ENCODE measurements around the gene FABP2.
"Not testable (repeated sequence)": the region's sequence is repeated elsewhere in the genome, so short reads cannot be mapped to it uniquely, and the experiment has no call there.

The FABP2 gene

DNA sequence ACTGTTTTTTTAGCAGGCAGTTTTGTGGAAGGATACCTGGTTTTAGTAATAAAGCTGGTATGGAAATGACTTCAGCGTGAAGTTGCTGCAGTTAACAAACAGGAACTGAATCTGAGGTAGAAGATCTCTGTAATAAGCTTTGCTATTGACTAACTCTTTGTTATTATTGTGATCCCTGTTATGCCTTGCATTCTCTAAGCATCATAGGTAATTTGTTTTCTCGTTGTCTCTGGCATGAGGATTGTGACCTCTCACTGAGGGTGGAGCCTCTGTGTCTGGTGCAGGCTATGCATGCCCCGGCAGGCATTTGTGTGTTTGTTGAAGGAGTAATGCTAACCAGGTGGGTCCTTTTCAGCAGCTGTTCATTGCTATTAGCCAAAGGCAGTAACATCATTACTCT lies 31.4 kb upstream of the FABP2 start:
- not testable (repeated sequence) for H3K4me1 ChIP-seq (ENCODE audit: control insufficient read depth, insufficient read depth, low read length, poor library complexity, severe bottlenecking); H3K36me3 ChIP-seq (ENCODE audit: control insufficient read depth, insufficient read depth, low read length); H3K4me3 ChIP-seq (ENCODE audit: insufficient read depth, low read depth, low read length, poor library complexity, severe bottlenecking); H3K27ac ChIP-seq (ENCODE audit: insufficient read depth, low read length, poor library complexity, severe bottlenecking); DNase-seq; H3K9me3 ChIP-seq (ENCODE audit: control insufficient read depth, low read length); H3K27me3 ChIP-seq (replicated peaks; ENCODE audit: control insufficient read depth, insufficient read depth, low read length, poor library complexity, severe bottlenecking)

DNA sequence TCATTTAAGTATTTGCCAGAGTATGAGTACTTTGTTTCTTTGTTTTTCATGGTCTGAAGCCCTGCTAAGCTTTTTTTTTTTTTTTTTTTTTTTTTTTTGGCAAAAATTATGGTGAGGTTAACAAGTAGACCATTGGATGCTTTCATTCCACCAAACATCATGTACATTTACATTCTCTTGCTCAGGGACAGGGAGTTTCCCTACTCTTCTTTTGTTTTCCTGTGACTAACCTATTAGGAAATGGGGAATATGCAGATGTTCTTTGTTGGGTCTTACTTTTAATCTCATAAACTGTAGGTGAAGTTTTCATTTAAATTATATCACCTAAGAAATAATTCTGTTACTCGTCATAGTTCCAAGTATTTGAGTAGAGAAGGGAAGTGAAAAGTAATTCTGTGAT lies 26.2 kb upstream of the FABP2 start:
- not testable (repeated sequence) for H3K9me3 ChIP-seq (ENCODE audit: control insufficient read depth, low read length); H3K27me3 ChIP-seq (replicated peaks; ENCODE audit: control insufficient read depth, insufficient read depth, low read length, poor library complexity, severe bottlenecking); H3K4me1 ChIP-seq (ENCODE audit: control insufficient read depth, insufficient read depth, low read length, poor library complexity, severe bottlenecking); H3K4me3 ChIP-seq (ENCODE audit: insufficient read depth, low read depth, low read length, poor library complexity, severe bottlenecking); DNase-seq; H3K27ac ChIP-seq (ENCODE audit: insufficient read depth, low read length, poor library complexity, severe bottlenecking); H3K36me3 ChIP-seq (ENCODE audit: control insufficient read depth, insufficient read depth, low read length)

DNA sequence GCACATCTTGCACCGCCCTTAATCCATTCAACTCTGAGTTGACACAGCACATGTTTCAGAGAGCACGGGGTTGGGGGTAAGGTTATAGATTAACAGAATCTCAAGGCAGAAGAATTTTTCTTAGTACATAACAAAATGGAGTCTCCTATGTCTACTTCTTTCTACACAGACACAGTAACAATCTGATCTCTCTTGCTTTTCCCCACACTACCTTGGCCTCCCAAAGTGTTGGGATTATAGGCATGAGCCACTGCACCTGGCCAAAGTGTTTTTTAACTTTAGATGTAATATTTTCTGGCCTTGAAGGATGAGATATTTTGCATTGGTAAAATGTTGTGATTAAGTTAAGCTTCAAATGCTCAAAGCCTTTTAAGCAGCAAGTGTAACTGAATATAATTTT lies 21.4 kb upstream of the FABP2 start:
- not testable (repeated sequence) for DNase-seq; H3K4me1 ChIP-seq (ENCODE audit: control insufficient read depth, insufficient read depth, low read length, poor library complexity, severe bottlenecking); H3K4me3 ChIP-seq (ENCODE audit: insufficient read depth, low read depth, low read length, poor library complexity, severe bottlenecking); H3K27ac ChIP-seq (ENCODE audit: insufficient read depth, low read length, poor library complexity, severe bottlenecking); H3K27me3 ChIP-seq (replicated peaks; ENCODE audit: control insufficient read depth, insufficient read depth, low read length, poor library complexity, severe bottlenecking); H3K36me3 ChIP-seq (ENCODE audit: control insufficient read depth, insufficient read depth, low read length); H3K9me3 ChIP-seq (ENCODE audit: control insufficient read depth, low read length)

GRCh38 chr4:119339895-119340294 lies 18.0 kb upstream of the FABP2 start:
- not testable (repeated sequence) for H3K27ac ChIP-seq (ENCODE audit: insufficient read depth, low read length, poor library complexity, severe bottlenecking); H3K27me3 ChIP-seq (replicated peaks; ENCODE audit: control insufficient read depth, insufficient read depth, low read length, poor library complexity, severe bottlenecking); H3K4me3 ChIP-seq (ENCODE audit: insufficient read depth, low read depth, low read length, poor library complexity, severe bottlenecking); H3K4me1 ChIP-seq (ENCODE audit: control insufficient read depth, insufficient read depth, low read length, poor library complexity, severe bottlenecking); H3K36me3 ChIP-seq (ENCODE audit: control insufficient read depth, insufficient read depth, low read length); DNase-seq; H3K9me3 ChIP-seq (ENCODE audit: control insufficient read depth, low read length)

- Histone ChIP-seq H3K4me3 (ENCODE audit: insufficient read depth, low read depth, low read length, poor library complexity, severe bottlenecking) (no peak overlapping the region), H3K27me3 (replicated peaks; ENCODE audit: control insufficient read depth, insufficient read depth, low read length, poor library complexity, severe bottlenecking) (no peaks in the 10 kb centered on the region), H3K4me1 (ENCODE audit: control insufficient read depth, insufficient read depth, low read length, poor library complexity, severe bottlenecking) (no peaks in the 10 kb centered on the region), H3K9me3 (ENCODE audit: control insufficient read depth, low read length) (no peaks in the 10 kb centered on the region), H3K27ac (ENCODE audit: insufficient read depth, low read length, poor library complexity, severe bottlenecking) (no peak overlapping the region), H3K36me3 (ENCODE audit: control insufficient read depth, insufficient read depth, low read length) (no peaks in the 10 kb centered on the region)
- no peak for DNase-seq
Measured at GRCh38 chr4:119337010-119337409, 15.1 kb upstream of the FABP2 start.

DNA sequence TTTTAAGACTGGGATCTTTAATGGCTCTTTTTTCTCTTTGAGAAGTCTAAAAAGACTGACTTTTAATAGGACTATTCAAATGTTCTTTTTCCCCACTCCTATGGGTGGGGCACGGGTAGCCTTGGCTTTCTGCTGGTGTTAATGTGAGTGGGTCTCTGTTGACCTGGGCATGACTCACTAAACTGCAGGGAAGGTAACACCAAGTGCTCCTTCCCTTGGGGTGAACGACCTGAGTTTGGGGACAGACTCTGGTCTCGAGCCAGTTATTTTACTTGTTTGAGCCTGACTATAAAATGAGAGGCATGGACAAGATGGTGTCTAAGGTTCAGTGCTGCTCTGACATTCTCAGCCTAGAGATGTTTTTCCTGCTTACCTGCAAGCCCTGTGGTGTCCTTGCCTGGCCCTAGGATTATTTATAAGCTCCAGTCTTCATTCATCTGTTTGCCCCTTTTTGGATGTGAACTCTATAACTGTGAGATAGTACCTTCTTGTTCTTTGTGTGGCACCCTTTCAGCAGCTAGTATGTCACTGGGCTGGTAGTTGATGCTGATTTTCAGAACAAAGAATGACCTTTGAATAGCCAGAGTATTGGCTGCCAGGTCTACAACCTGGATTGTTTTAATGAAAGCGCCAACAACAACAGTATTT lies 14.5 kb upstream of the FABP2 start:
- not testable (repeated sequence) for H3K27me3 ChIP-seq (replicated peaks; ENCODE audit: control insufficient read depth, insufficient read depth, low read length, poor library complexity, severe bottlenecking); H3K4me1 ChIP-seq (ENCODE audit: control insufficient read depth, insufficient read depth, low read length, poor library complexity, severe bottlenecking); H3K9me3 ChIP-seq (ENCODE audit: control insufficient read depth, low read length); H3K36me3 ChIP-seq (ENCODE audit: control insufficient read depth, insufficient read depth, low read length); H3K27ac ChIP-seq (ENCODE audit: insufficient read depth, low read length, poor library complexity, severe bottlenecking); DNase-seq; H3K4me3 ChIP-seq (ENCODE audit: insufficient read depth, low read depth, low read length, poor library complexity, severe bottlenecking)

- DNase-seq: no peak
- Histone ChIP-seq H3K36me3 (ENCODE audit: control insufficient read depth, insufficient read depth, low read length) (no peaks in the 10 kb centered on the region), H3K27ac (ENCODE audit: insufficient read depth, low read length, poor library complexity, severe bottlenecking) (no peak overlapping the region), H3K4me3 (ENCODE audit: insufficient read depth, low read depth, low read length, poor library complexity, severe bottlenecking) (no peak overlapping the region), H3K9me3 (ENCODE audit: control insufficient read depth, low read length) (no peaks in the 10 kb centered on the region), H3K4me1 (ENCODE audit: control insufficient read depth, insufficient read depth, low read length, poor library complexity, severe bottlenecking) (no peaks in the 10 kb centered on the region), H3K27me3 (replicated peaks; ENCODE audit: control insufficient read depth, insufficient read depth, low read length, poor library complexity, severe bottlenecking) (no peaks in the 10 kb centered on the region)
Measured at GRCh38 chr4:119329835-119330620, 8.1 kb upstream of the FABP2 start.

DNA sequence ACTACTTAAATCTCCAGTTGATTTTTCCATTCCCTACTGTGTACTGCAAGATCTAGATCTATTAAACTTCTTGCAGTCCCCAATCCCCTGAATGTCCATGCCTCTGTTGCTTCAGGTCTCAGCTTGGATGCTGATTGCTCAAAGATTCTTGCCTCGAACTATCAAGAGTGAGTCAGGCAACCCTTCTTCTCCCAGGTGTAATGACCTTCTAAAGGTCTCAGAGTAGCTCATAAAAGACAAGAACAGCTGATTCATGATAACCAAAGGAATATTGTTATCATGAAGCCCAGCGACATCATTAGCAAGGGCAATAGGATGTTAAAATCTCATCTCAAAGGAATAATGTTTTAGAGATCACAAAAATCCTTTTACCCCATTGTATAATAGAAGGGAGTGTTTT lies 6.8 kb upstream of the FABP2 start:
- H3K9me3 ChIP-seq (ENCODE audit: control insufficient read depth, low read length): no peaks in the 10 kb centered on the region
- H3K27me3 ChIP-seq (replicated peaks; ENCODE audit: control insufficient read depth, insufficient read depth, low read length, poor library complexity, severe bottlenecking): no peaks in the 10 kb centered on the region

DNA sequence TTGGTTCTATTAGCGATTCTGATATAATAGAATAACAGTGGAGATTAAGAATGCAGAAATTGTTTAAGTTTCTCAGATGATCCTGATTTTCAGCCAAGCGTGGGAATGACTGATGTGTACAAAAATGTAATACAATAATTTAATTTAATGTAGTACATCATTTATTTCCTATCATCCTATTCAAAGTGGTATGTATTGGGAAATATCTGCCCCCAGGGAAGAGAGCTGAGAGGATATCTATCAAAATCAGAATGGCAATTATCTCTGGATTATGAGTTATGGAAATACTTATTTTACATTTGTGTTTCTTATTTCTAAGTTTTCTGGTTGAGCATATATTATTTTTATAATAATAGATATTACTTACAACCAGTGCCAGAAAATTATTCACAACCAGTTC lies 3.9 kb downstream of the FABP2 start:
- DNase-seq: no peak
- H3K36me3 ChIP-seq (ENCODE audit: control insufficient read depth, insufficient read depth, low read length): no peaks in the 10 kb centered on the region
- no peak overlapping the region for H3K4me3 ChIP-seq (ENCODE audit: insufficient read depth, low read depth, low read length, poor library complexity, severe bottlenecking)
- H3K4me1 ChIP-seq (ENCODE audit: control insufficient read depth, insufficient read depth, low read length, poor library complexity, severe bottlenecking): no peaks in the 10 kb centered on the region
- no peaks in the 10 kb centered on the region for H3K9me3 ChIP-seq (ENCODE audit: control insufficient read depth, low read length)
- H3K27ac ChIP-seq (ENCODE audit: insufficient read depth, low read length, poor library complexity, severe bottlenecking): no peak overlapping the region
- no peaks in the 10 kb centered on the region for H3K27me3 ChIP-seq (replicated peaks; ENCODE audit: control insufficient read depth, insufficient read depth, low read length, poor library complexity, severe bottlenecking)

More for the DNA sequence above, 6.8 kb upstream of the FABP2 start:
- no peak overlapping the region for H3K4me3 ChIP-seq (ENCODE audit: insufficient read depth, low read depth, low read length, poor library complexity, severe bottlenecking)
- DNase-seq: no peak
- no peaks in the 10 kb centered on the region for H3K4me1 ChIP-seq (ENCODE audit: control insufficient read depth, insufficient read depth, low read length, poor library complexity, severe bottlenecking)
- no peaks in the 10 kb centered on the region for H3K36me3 ChIP-seq (ENCODE audit: control insufficient read depth, insufficient read depth, low read length)
- no peak overlapping the region for H3K27ac ChIP-seq (ENCODE audit: insufficient read depth, low read length, poor library complexity, severe bottlenecking)

DNA sequence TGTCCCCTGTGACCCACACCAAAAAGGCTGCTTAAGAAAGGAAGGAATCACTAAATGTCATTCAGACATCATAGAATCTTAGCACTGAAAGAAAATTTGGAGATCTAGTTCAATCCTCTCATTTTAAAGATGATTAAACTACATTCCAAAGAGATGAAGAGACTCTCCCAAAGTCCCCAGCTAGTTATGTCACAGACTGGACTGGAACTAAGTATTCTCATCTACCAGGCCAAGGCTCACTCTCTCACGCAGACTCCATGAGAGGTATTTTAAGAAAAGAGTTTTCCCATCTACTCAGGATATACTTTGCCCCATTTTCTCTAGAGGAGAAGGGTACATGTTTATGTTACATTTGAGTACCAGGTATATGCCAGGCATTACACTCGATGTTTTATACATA lies 6.9 kb downstream of the FABP2 start:
- Histone ChIP-seq H3K36me3 (ENCODE audit: control insufficient read depth, insufficient read depth, low read length) (no peaks in the 10 kb centered on the region), H3K4me3 (ENCODE audit: insufficient read depth, low read depth, low read length, poor library complexity, severe bottlenecking) (no peak overlapping the region), H3K27ac (ENCODE audit: insufficient read depth, low read length, poor library complexity, severe bottlenecking) (no peak overlapping the region), H3K4me1 (ENCODE audit: control insufficient read depth, insufficient read depth, low read length, poor library complexity, severe bottlenecking) (no peaks in the 10 kb centered on the region), H3K27me3 (replicated peaks; ENCODE audit: control insufficient read depth, insufficient read depth, low read length, poor library complexity, severe bottlenecking) (no peaks in the 10 kb centered on the region), H3K9me3 (ENCODE audit: control insufficient read depth, low read length) (no peaks in the 10 kb centered on the region)
- DNase-seq: no peak
